Bone marrow (tissue), 2 donors: Measurements from ENCODE around the gene DTD1.
A peak's percentile ranks its signal among the peaks of the same experiment; 100 is the strongest.

ENCODE experiments used
- DNase-seq, 2 donors: peaks; one replicate each; lab custom pipeline; 2025; lab: John Stamatoyannopoulos, UW

Gene DTD1

GRCh38 chr20:18587665-18588573 is at the start of gene DTD1:
DTD1 (plus strand) TSS chr20:18588054; CDS start chr20:18588073, 19 bp downstream.
- peak in 1 of 2 donors; percentile 70 for DNase-seq

GRCh38 chr20:18541741-18542140 is 46.1 kb upstream of the DTD1 start:
- no peak for DNase-seq

- DNase-seq, result no peak
Measured at GRCh38 chr20:18543216-18543615, 44.6 kb upstream of the DTD1 start.

GRCh38 chr20:18543932-18544331 is 43.9 kb upstream of the DTD1 start:
- DNase-seq, result no peak

- DNase-seq, result no peak
Measured at GRCh38 chr20:18545566-18545965, 42.3 kb upstream of the DTD1 start.

- no peak for DNase-seq
Measured at GRCh38 chr20:18548465-18548864, 39.4 kb upstream of the DTD1 start.

- DNase-seq, result no peak
Measured at GRCh38 chr20:18553746-18554145, 34.1 kb upstream of the DTD1 start.

- peak; percentile 76 to 81 for DNase-seq
Measured at GRCh38 chr20:18566892-18567738, 20.7 kb upstream of the DTD1 start, which contains the start of gene SMIM26. SMIM26 (plus strand) TSS chr20:18567432; CDS start chr20:18567479, 47 bp downstream.

GRCh38 chr20:18567739-18568091 is 20.1 kb upstream of the DTD1 start:
- no peak for DNase-seq

GRCh38 chr20:18571009-18571408 is 16.8 kb upstream of the DTD1 start:
- DNase-seq, result no peak

GRCh38 chr20:18571578-18571977 is 16.3 kb upstream of the DTD1 start:
- no peak for DNase-seq

- DNase-seq, result no peak
Measured at GRCh38 chr20:18577942-18578341, 9.9 kb upstream of the DTD1 start.

- DNase-seq, result no peak
Measured at GRCh38 chr20:18578581-18578980, 9.3 kb upstream of the DTD1 start.

GRCh38 chr20:18580012-18580411 is 7.8 kb upstream of the DTD1 start:
- no peak for DNase-seq

- no peak for DNase-seq
Measured at GRCh38 chr20:18585134-18585533, 2.7 kb upstream of the DTD1 start.

GRCh38 chr20:18588574-18588933 is 700 bp downstream of the DTD1 start:
- DNase-seq, result no peak

GRCh38 chr20:18589941-18590674 is 2.3 kb downstream of the DTD1 start:
- no peak for DNase-seq

GRCh38 chr20:18596270-18596669 is 8.4 kb downstream of the DTD1 start:
- DNase-seq, result no peak

- DNase-seq, result no peak
Measured at GRCh38 chr20:18609741-18610140, 21.9 kb downstream of the DTD1 start.

GRCh38 chr20:18611492-18611891 is 23.6 kb downstream of the DTD1 start:
- DNase-seq, result no peak

GRCh38 chr20:18613553-18613952 is 25.7 kb downstream of the DTD1 start:
- no peak for DNase-seq

- DNase-seq, result no peak
Measured at GRCh38 chr20:18614244-18614643, 26.4 kb downstream of the DTD1 start.
